ENCODE results near the gene C2CD2. TPM values are rescaled to one million over a fixed set of nuclear protein-coding genes. Genes with fewer than 3 reads are reported as not detected.

The C2CD2 gene
- total RNA-seq, result 10 to 100 TPM; 13.3 to 16.1 TPM

GRCh38 chr21:41953831-41954653 is at the start of gene C2CD2:
Gene C2CD2, minus strand, starts transcription at chr21:41954018. Its CDS starts 370 bp downstream, at chr21:41953648.
- Histone ChIP-seq H3K27ac (no peak within 1 kb of the TSS), H3K36me3 (no peaks in the 10 kb centered on the region), H3K4me1 (peaks cover 5% of the 10 kb centered on the region), H3K9me3 (no peaks in the 10 kb centered on the region), H3K4me3 (peak within 1 kb of the TSS; percentile 71), H3K27me3 (no peaks in the 10 kb centered on the region), H3K9ac (ENCODE audit: low read depth in 2 of 2, low read length in 2 of 2) (peak within 1 kb of the TSS; percentile 59 to 88)
- intact Hi-C loops (cut with DNase I), result no loop called here
- peak; percentile 68 for DNase-seq
- no peak for TF ChIP-seq CTCF (IDR thresholded peaks at IDR 0.05)

- intact Hi-C loops (cut with DNase I), result no loop called here
- no peaks in the 10 kb centered on the region for H3K27me3 ChIP-seq
- DNase-seq, result no peak
- no peak for TF ChIP-seq CTCF (IDR thresholded peaks at IDR 0.05)
- H3K27ac ChIP-seq, result no peak overlapping the region
- no peaks in the 10 kb centered on the region for H3K4me1 ChIP-seq
- no peak overlapping the region for H3K4me3 ChIP-seq
- H3K9me3 ChIP-seq, result no peaks in the 10 kb centered on the region
- no peaks in the 10 kb centered on the region for H3K36me3 ChIP-seq
- no peak overlapping the region for H3K9ac ChIP-seq (ENCODE audit: low read depth in 2 of 2, low read length in 2 of 2)
These were observed 49.2 kb upstream of the C2CD2 start for GRCh38 chr21:42003051-42003461.

GRCh38 chr21:42002421-42002958 is 48.7 kb upstream of the C2CD2 start:
- Histone ChIP-seq H3K4me1 (no peaks in the 10 kb centered on the region), H3K27ac (no peak overlapping the region), H3K4me3 (no peak overlapping the region), H3K9ac (ENCODE audit: low read depth in 2 of 2, low read length in 2 of 2) (no peak overlapping the region), H3K9me3 (no peaks in the 10 kb centered on the region), H3K36me3 (no peaks in the 10 kb centered on the region), H3K27me3 (no peaks in the 10 kb centered on the region)
- intact Hi-C loops (cut with DNase I), result no loop called here
- no peak for DNase-seq
- no peak for TF ChIP-seq CTCF (IDR thresholded peaks at IDR 0.05)

- no peak for DNase-seq
- Histone ChIP-seq H3K36me3 (no peaks in the 10 kb centered on the region), H3K4me3 (no peak overlapping the region), H3K4me1 (no peaks in the 10 kb centered on the region), H3K9ac (ENCODE audit: low read depth in 2 of 2, low read length in 2 of 2) (no peak overlapping the region), H3K9me3 (no peaks in the 10 kb centered on the region), H3K27ac (no peak overlapping the region), H3K27me3 (no peaks in the 10 kb centered on the region)
- intact Hi-C loops (cut with DNase I), result no loop called here
- no peak for TF ChIP-seq CTCF (IDR thresholded peaks at IDR 0.05)
These were observed 48.0 kb upstream of the C2CD2 start for GRCh38 chr21:42001781-42002180.

- H3K27ac ChIP-seq, result no peak overlapping the region
- TF ChIP-seq CTCF (IDR thresholded peaks at IDR 0.05), result no peak
- no peaks in the 10 kb centered on the region for H3K9me3 ChIP-seq
- no peaks in the 10 kb centered on the region for H3K27me3 ChIP-seq
- intact Hi-C loops (cut with DNase I), result no loop called here
- H3K9ac ChIP-seq (ENCODE audit: low read depth in 2 of 2, low read length in 2 of 2), result no peak overlapping the region
- H3K4me1 ChIP-seq, result no peaks in the 10 kb centered on the region
- no peaks in the 10 kb centered on the region for H3K36me3 ChIP-seq
- DNase-seq, result no peak
- no peak overlapping the region for H3K4me3 ChIP-seq
These were observed 47.1 kb upstream of the C2CD2 start for GRCh38 chr21:42000908-42001307.

All from colonic mucosa (tissue), 4 donors.